Glutamatergic neuron (in vitro differentiated cells): Measurements from ENCODE around the gene EIF3A. TPM values are rescaled to one million over a fixed set of nuclear protein-coding genes. Genes with fewer than 3 reads are reported as not detected.

Experiments
- DNase-seq: peaks from one replicate; pipeline ENCODE4 v3.0.0; 2022
- H3K27ac Mint-ChIP-seq: one replicate; pipeline ENCODE4 v1.8.0; 2020; ENCODE audit warnings: mild to moderate bottlenecking, mixed read lengths, inconsistent platforms; ENCODE audit not compliant: unreplicated experiment
- H3K27me3 Mint-ChIP-seq: one replicate; pipeline ENCODE4 v1.8.0; 2020; ENCODE audit warnings: mild to moderate bottlenecking, moderate library complexity, mixed read lengths, inconsistent platforms; ENCODE audit not compliant: unreplicated experiment
- H3K36me3 Mint-ChIP-seq: one replicate; pipeline ENCODE4 v1.8.0; 2020; ENCODE audit warnings: mild to moderate bottlenecking, mixed read lengths, inconsistent platforms; ENCODE audit not compliant: unreplicated experiment
- H3K4me1 Mint-ChIP-seq: one replicate; pipeline ENCODE4 v1.8.0; 2020; ENCODE audit warnings: mild to moderate bottlenecking, low read depth, mixed read lengths, inconsistent platforms; ENCODE audit not compliant: unreplicated experiment
- H3K4me3 Mint-ChIP-seq: one replicate; pipeline ENCODE4 v1.8.0; 2020; ENCODE audit warnings: mild to moderate bottlenecking, mixed read lengths, inconsistent platforms; ENCODE audit not compliant: unreplicated experiment
- H3K9me3 Mint-ChIP-seq: one replicate; pipeline ENCODE4 v1.8.0; 2020; ENCODE audit warnings: mild to moderate bottlenecking, moderate library complexity, mixed read lengths, inconsistent platforms; ENCODE audit not compliant: unreplicated experiment
- CTCF ChIP-seq: fragments of 200-600 bp; sonication (generic); IDR thresholded peaks from one replicate; pipeline ENCODE4 v1.5.0; 2021; ENCODE audit not compliant: partially characterized antibody, unreplicated experiment
- total RNA-seq: library from RNA; stranded (reverse); fragmentation: NEBNext Ultra II Directional; extraction: Animal tissue kit (Norgen Biotek cat#: 25700); gene quantifications from one replicate; pipeline ENCODE4 v1.2.1, GENCODE V29; 2021; ENCODE audit not compliant: unreplicated experiment

Gene EIF3A
- total RNA-seq, 1 donor from 2014 or later = 110 TPM

- peak; percentile 63 for DNase-seq
- H3K27ac Mint-ChIP-seq = no peak overlapping the region
- no peaks in the 10 kb centered on the region for H3K36me3 Mint-ChIP-seq
- H3K4me1 Mint-ChIP-seq = peaks cover 4% of the 10 kb centered on the region
- H3K27me3 Mint-ChIP-seq = peaks cover 4% of the 10 kb centered on the region
- H3K9me3 Mint-ChIP-seq = peaks cover 5% of the 10 kb centered on the region
- peak overlapping the region; percentile 76 for H3K4me3 Mint-ChIP-seq
- TF ChIP-seq CTCF = no peak
Observed at GRCh38 chr10:119104654-119105015, 24.0 kb upstream of the EIF3A start.

GRCh38 chr10:119103903-119104653, 23.5 kb upstream of the EIF3A start, which contains the start of gene DENND10:
TSS of gene DENND10 (plus strand) at chr10:119104113. CDS start at chr10:119104143, 30 bp downstream.
- peaks cover 4% of the 10 kb centered on the region for H3K4me1 Mint-ChIP-seq
- DNase-seq = peak; percentile 85
- H3K9me3 Mint-ChIP-seq = peaks cover 5% of the 10 kb centered on the region
- peak within 1 kb of the TSS; percentile 85 for H3K4me3 Mint-ChIP-seq
- peaks cover 4% of the 10 kb centered on the region for H3K27me3 Mint-ChIP-seq
- H3K27ac Mint-ChIP-seq = peak within 1 kb of the TSS; percentile 83
- H3K36me3 Mint-ChIP-seq = no peaks in the 10 kb centered on the region
- no peak for TF ChIP-seq CTCF

- no peaks in the 10 kb centered on the region for H3K36me3 Mint-ChIP-seq
- peak overlapping the region; percentile 85 for H3K4me3 Mint-ChIP-seq
- H3K4me1 Mint-ChIP-seq = peaks cover 4% of the 10 kb centered on the region
- H3K27me3 Mint-ChIP-seq = peaks cover 4% of the 10 kb centered on the region
- peak overlapping the region; percentile 83 for H3K27ac Mint-ChIP-seq
- TF ChIP-seq CTCF = no peak
- H3K9me3 Mint-ChIP-seq = peaks cover 5% of the 10 kb centered on the region
- DNase-seq = no peak
Observed at GRCh38 chr10:119103241-119103902, 22.8 kb upstream of the EIF3A start.

- Mint-ChIP-seq H3K27ac (no peak overlapping the region), H3K9me3 (peaks cover 5% of the 10 kb centered on the region), H3K4me3 (no peak overlapping the region), H3K36me3 (no peaks in the 10 kb centered on the region), H3K4me1 (peaks cover 4% of the 10 kb centered on the region), H3K27me3 (peaks cover 4% of the 10 kb centered on the region)
- DNase-seq = no peak
- no peak for TF ChIP-seq CTCF
Observed at GRCh38 chr10:119101366-119102098, 20.9 kb upstream of the EIF3A start.
